Endometrial microvascular endothelial cells (primary cell): Measurements from ENCODE around the gene TOMM7. TPM values are rescaled to one million over a fixed set of nuclear protein-coding genes. Genes with fewer than 3 reads are reported as not detected.
"Not testable (repeated sequence)": the region's sequence is repeated elsewhere in the genome, so short reads cannot be mapped to it uniquely, and the experiment has no call there.

Experiments used
- in situ Hi-C: cut with HindIII; loops from 2 replicates; pipeline ENCODE4 v1.10.0; 2017; ENCODE audit warnings: low sequenced_read_pairs, low pct_unique_long_range_greater_than_20kb; ENCODE audit errors: inconsistent ontology term
- total RNA-seq: library from RNA; depleted of rRNA; stranded (reverse); fragments of >200 nt; gene quantifications from one replicate; pipeline ENCODE4 v1.2.3, GENCODE V29; 2015; ENCODE audit errors: inconsistent ontology term

Gene TOMM7
- total RNA-seq, 1 donor from 2014 or later, result 85.8 TPM

- in situ Hi-C loops, result no loop called here
These were observed 31.8 kb upstream of the TOMM7 start for GRCh38 chr7:22854158-22855048.

- in situ Hi-C loops, result no loop called here
These were observed 31.1 kb upstream of the TOMM7 start for GRCh38 chr7:22853674-22854157.

GRCh38 chr7:22853138-22853537 is 30.5 kb upstream of the TOMM7 start:
- in situ Hi-C loops, result no loop called here

- in situ Hi-C loops, result no loop called here
These were observed 28.5 kb upstream of the TOMM7 start for GRCh38 chr7:22851145-22851544.

- in situ Hi-C loops, result not testable (repeated sequence)
These were observed 27.7 kb upstream of the TOMM7 start for GRCh38 chr7:22850394-22850793.

- in situ Hi-C loops, result no loop called here
These were observed 27.0 kb upstream of the TOMM7 start for GRCh38 chr7:22849662-22850061.

GRCh38 chr7:22849172-22849571 is 26.5 kb upstream of the TOMM7 start:
- in situ Hi-C loops, result no loop called here

- in situ Hi-C loops, result no loop called here
These were observed 24.3 kb upstream of the TOMM7 start for GRCh38 chr7:22846961-22847360.

- in situ Hi-C loops, result no loop called here
These were observed 22.7 kb upstream of the TOMM7 start for GRCh38 chr7:22845221-22845834.

- in situ Hi-C loops, result no loop called here
These were observed 21.1 kb upstream of the TOMM7 start for GRCh38 chr7:22843681-22844309.

- in situ Hi-C loops, result no loop called here
These were observed 20.3 kb upstream of the TOMM7 start for GRCh38 chr7:22842973-22843372.

- in situ Hi-C loops, result no loop called here
These were observed 19.8 kb upstream of the TOMM7 start for GRCh38 chr7:22842383-22842941.

GRCh38 chr7:22841954-22842353 is 19.3 kb upstream of the TOMM7 start:
- in situ Hi-C loops, result no loop called here

- in situ Hi-C loops, result no loop called here
These were observed 14.7 kb upstream of the TOMM7 start for GRCh38 chr7:22837308-22837707.

- in situ Hi-C loops, result not testable (repeated sequence)
These were observed 13.9 kb upstream of the TOMM7 start for GRCh38 chr7:22836506-22836905.

GRCh38 chr7:22833957-22834356 is 11.3 kb upstream of the TOMM7 start:
- in situ Hi-C loops, result no loop called here

GRCh38 chr7:22833113-22833855 is 10.6 kb upstream of the TOMM7 start:
- in situ Hi-C loops, result no loop called here

- in situ Hi-C loops, result no loop called here
These were observed 9.8 kb upstream of the TOMM7 start for GRCh38 chr7:22832401-22832800.
